ENCODE results near the gene TRAPPC3.

The TRAPPC3 gene

GRCh38 chr1:36097693-36098585, 51.3 kb downstream of the TRAPPC3 start:
- no peak for DNase-seq

- no peak for DNase-seq
Measured at GRCh38 chr1:36096500-36097432, 52.5 kb downstream of the TRAPPC3 start.

GRCh38 chr1:36095760-36096405, 53.4 kb downstream of the TRAPPC3 start:
- DNase-seq: no peak

GRCh38 chr1:36094621-36095061, 54.6 kb downstream of the TRAPPC3 start:
- DNase-seq: no peak

GRCh38 chr1:36093929-36094328, 55.4 kb downstream of the TRAPPC3 start:
- no peak for DNase-seq

GRCh38 chr1:36093226-36093625, 56.1 kb downstream of the TRAPPC3 start:
- DNase-seq: no peak

- DNase-seq: no peak
Measured at GRCh38 chr1:36092798-36093185, 56.5 kb downstream of the TRAPPC3 start.

- DNase-seq: no peak
Measured at GRCh38 chr1:36092166-36092797, 57.0 kb downstream of the TRAPPC3 start.

- no peak for DNase-seq
Measured at GRCh38 chr1:36091698-36092097, 57.6 kb downstream of the TRAPPC3 start.

- DNase-seq: no peak
Measured at GRCh38 chr1:36091141-36091540, 58.1 kb downstream of the TRAPPC3 start.

- no peak for DNase-seq
Measured at GRCh38 chr1:36089393-36090121, 59.7 kb downstream of the TRAPPC3 start.

- peak; percentile 90 for DNase-seq
Measured at GRCh38 chr1:36088577-36089392, 60.5 kb downstream of the TRAPPC3 start, which contains the start of gene ADPRS. Gene ADPRS, plus strand, starts transcription at chr1:36088892. Its CDS starts 13 bp downstream, at chr1:36088905.

GRCh38 chr1:36088265-36088576, 61.1 kb downstream of the TRAPPC3 start:
- no peak for DNase-seq

- DNase-seq: no peak
Measured at GRCh38 chr1:36087233-36088123, 61.8 kb downstream of the TRAPPC3 start.

Measured in stimulated activated CD4-positive, alpha-beta T cell treated with anti-CD3 and anti-CD28 coated beads, Interleukin-4, amount 100 ng/mL, for 1 hour (primary cell).